HG03060 (cell line): ENCODE results near the gene PRR13.
"Not testable (repeated sequence)": the region's sequence is repeated elsewhere in the genome, so short reads cannot be mapped to it uniquely, and the experiment has no call there.

Source experiments
- ATAC-seq: cut with Tn5 transposase; IDR thresholded peaks from one replicate; pipeline ENCODE4 v1.9.1; 2021; ENCODE audit warnings: low read depth, moderate number of reproducible peaks; ENCODE audit not compliant: unreplicated experiment

PRR13 gene

DNA sequence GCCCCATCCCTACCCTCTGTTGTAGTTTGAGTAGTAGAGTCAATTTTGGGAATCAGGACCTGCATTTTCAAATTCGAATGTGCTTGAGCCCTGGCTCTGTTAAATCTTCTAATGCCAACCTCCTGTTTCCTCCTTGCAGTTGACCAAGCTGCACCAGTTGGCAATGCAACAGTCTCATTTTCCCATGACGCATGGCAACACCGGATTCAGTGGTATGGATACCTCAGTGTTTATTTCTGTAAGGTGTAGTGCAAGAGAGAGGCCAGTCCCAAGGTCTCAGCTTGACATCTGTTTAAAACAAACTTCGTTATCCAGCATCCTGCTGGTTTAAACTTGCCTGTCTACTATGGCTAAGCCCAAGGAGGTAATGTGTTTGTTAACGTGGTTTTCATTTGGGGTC, 25.5 kb downstream of the PRR13 start:
- no peak for ATAC-seq

- ATAC-seq: no peak
Measured at GRCh38 chr12:53467880-53468279, 26.3 kb downstream of the PRR13 start.

- ATAC-seq: no peak
Measured at GRCh38 chr12:53468282-53468681, 26.7 kb downstream of the PRR13 start.

DNA sequence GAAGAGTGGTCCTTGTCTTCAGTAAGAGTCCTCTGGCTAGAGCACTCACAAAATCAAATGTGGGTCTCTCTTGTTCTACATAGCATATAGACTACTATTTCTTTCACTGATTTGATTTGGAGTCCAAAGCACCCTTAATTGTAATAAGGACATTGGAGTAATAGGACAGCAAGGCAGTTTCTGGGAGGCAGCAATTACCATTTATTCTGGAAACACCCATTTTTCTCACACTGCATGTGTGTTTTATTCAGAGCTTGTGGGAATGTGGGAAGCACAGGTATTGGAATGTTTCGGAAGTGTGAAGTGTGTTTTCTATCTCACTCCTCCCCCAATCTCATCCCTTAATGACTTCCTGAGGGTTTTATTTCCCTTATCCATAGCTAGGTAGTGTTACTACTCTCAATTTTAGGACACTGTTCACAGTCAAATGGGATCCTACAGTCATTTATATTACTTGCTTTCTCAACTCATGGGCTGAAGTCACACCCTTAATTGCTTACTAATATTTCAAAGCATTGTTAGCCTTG, 30.6 kb downstream of the PRR13 start:
- ATAC-seq: no peak

GRCh38 chr12:53474077-53474476, 32.5 kb downstream of the PRR13 start:
- ATAC-seq: no peak

GRCh38 chr12:53474819-53475218, 33.3 kb downstream of the PRR13 start:
- no peak for ATAC-seq

DNA sequence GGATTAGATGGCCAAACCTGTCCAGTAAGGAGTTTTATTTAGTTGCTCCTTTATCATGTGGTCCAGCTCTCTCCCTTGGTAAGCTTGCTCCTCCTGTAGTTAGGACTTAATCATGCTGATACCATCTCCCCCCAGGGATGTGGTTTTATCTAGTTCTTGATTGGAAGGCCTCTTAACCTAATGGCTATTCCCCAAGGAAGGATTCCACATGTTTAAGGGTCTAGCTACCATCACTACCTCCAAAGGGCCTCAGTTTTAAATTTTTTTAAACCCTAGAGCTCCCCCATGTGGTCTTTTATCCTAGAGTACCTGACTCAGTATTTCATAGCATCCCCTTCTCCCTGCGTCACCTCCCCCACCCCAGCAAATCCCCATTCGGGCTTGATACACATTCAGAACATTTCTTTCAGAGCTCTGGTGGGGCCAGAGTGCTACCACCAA, 35.3 kb downstream of the PRR13 start:
- ATAC-seq: no peak

DNA sequence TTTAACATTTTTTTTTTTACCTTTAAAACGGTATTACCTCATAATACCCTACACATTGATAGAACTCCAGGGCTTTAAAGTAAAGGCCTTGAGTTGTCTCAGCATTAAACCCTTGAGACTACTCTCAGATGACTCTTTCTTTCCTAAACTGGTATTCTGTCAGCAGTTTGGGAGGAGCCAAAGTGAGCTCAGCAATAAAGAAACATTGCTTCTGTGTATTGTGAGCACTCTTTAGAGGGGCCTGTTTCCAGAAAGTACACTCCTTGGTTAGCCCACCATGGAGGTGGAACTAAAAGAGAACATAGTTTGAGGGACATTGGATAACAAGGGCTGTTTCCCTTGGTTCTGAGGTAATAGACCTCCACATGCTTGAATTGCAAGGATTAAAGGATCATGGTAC, 37.3 kb downstream of the PRR13 start:
- no peak for ATAC-seq

GRCh38 chr12:53479331-53479730, 37.8 kb downstream of the PRR13 start:
- no peak for ATAC-seq

GRCh38 chr12:53480491-53481442, 39.2 kb downstream of the PRR13 start:
- ATAC-seq: no peak

GRCh38 chr12:53481458-53481857, 39.9 kb downstream of the PRR13 start:
- not testable (repeated sequence) for ATAC-seq

DNA sequence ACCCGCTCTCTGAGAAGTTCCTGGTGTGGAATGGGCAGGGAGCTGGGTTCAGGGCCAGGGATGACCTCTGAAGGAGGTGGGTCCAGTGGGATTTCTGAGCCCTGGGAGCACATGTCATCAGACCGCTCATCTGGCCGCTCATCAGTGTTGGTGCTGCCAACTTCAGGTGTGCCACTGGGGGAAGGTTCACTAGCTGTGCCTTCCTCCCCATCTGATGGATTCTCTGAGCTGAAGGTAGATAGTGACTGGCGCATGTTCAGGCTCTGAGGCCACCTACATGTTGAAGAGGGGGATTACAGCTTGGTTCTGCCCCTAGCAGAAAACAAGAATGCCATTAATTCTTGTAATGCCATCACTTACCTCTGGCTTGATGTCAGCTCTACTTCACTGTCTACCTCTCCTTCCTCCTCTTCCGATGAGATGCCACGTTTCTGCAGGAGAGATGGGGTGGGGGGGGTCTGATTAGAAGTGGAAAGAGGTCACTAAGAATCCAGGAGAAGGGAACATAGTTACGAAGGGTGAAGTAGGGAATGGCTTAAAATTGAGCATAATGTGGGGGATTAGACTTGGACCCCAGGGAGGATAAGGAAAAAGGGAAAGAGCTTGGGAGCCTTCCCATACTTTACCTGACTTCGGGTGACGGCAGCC, 40.5 kb downstream of the PRR13 start:
- ATAC-seq: no peak

DNA sequence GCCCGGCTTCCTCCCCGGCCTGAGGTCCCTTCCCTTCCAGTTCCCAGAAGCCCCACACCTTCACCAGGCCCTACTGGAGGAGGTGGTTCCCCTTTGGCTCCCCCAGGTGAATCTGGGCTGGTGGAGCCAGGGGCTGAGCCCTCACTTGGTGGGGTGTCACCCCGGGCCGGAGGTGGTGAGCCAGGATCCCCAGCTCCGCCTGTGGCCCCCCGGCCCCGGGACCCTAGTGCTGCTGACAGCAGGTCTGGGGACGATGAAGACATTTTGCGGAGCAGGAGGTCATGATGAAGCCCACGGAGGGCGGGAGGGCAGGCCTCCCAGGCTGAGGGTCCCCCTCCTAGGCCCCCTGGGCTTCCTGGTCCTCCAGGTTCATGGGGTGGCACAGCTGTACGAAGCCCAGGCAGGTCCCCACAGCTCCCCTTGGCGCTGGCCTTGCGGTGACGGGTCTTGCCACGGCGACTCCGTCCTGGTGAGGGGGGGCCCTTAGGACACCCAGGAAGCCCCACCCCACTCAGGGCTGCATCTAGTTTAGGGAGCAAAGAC, 41.2 kb downstream of the PRR13 start:
- ATAC-seq: no peak

DNA sequence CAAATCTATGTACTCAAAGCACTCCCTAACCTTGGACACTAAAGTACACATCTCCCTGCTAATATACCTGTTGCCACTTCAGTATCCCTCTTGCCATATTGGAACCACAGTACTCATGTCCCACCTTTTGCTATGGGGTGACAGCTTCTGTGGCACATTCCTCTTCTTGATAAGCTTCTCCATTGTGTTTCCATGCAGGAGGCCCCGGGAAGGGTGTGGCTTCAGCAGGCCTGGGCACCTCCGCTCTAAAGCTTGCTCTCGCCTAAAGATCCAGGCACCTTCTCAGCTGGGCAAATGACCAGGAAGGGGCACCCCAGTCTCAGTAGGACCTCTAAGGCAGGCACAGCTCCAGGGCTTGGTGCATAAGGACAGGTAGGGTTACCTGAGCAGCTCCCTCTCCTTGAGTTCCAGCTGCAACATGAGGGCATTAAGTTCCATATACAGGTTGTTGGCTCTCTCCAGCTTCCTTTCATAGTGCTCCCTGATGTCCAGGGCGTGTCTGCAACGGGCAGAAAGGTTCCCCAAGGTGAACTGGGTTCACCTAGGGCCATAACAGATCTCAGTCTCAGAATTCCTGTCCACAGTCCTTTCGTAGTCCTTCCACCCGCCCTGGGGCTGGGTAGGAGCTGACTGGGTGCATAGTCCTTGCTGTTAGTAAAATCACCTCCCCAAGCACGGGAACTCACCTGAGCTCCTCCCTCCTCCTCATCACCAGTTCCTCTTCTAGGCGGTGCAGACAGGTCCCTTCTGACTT, 41.9 kb downstream of the PRR13 start:
- ATAC-seq: no peak

- ATAC-seq: no peak
Measured at GRCh38 chr12:53483979-53484377, 42.4 kb downstream of the PRR13 start.

DNA sequence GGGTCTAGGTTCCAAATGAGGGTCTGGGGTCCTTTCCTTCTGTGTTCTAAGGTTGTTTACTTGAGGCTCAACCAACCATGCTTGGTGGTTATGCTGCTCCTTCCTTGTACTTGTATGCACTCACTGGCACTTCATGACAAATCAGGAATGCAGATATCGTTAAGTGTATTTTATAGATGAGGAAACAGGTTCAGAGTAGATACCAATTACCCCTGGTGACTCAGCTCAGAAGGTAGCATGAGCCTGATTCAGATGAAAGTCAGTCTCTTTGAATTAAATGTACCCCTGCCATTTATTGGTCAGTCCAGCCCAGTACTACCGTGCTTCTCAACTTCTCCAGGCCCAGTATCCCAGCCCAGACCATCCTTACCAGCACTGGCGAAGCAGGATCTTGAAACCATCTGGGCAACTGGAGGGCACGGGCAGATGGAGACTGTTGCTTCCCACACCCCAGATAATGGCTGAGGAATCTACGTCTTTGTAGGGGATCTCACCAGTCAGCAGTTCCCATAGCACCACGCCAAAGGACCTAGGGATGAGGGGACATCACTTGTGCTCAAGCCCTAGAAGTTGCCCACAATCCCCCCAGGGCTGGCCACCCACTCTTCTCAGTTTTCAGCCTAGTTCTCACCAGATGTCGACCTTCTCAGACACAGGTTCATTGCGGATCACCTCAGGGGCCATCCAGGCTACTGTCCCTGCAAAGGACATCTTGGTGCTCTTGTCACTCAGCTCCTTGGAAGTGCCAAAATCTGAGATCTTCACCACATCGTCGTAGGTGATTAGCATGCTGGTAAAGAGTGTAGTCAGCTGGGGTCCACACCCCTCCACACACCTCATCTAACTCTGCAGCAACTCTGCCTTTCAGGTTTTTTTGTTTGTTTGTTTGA, 43.4 kb downstream of the PRR13 start:
- ATAC-seq: no peak

DNA sequence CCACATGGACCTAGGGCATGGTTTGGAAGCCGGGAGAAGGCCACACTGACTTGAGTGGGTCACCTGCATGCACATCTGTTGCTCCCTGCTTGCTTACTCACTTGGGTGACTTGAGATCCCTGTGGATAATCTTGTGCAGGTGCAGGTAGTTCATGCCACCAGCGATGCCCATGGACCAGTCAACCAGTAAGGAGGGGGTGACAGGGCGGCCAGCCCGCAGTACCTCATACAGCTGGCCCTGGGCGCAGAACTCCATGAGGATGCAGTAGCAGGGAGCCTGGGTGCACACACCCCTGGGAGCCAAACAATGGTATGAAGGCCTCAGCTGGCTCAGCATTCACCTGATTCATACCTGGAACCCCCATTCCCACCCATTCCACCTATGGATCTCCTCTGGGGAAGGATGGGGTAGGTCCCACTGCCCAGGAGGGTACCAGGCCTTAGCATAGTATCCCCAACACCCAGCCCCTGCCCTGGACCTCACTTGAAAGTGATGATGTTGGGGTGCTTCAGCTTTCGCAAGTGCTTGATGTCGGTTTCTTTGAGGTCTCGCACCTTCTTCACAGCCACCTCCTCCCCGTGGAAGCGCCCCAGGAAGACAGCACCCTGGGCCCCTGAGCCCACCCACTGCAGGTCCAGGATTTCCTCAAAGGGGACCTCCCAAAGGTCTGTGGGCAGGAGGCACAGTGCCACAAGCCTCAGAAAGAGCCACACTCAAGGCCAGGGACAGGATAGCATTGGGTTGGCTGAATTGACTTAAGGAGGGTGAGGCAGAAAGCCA, 44.6 kb downstream of the PRR13 start:
- no peak for ATAC-seq

- no peak for ATAC-seq
Measured at GRCh38 chr12:53486736-53487487, 45.4 kb downstream of the PRR13 start.
